ENCODE results near the gene RNF123.
"Not testable (repeated sequence)": the region's sequence is repeated elsewhere in the genome, so short reads cannot be mapped to it uniquely, and the experiment has no call there.

The RNF123 gene

DNA sequence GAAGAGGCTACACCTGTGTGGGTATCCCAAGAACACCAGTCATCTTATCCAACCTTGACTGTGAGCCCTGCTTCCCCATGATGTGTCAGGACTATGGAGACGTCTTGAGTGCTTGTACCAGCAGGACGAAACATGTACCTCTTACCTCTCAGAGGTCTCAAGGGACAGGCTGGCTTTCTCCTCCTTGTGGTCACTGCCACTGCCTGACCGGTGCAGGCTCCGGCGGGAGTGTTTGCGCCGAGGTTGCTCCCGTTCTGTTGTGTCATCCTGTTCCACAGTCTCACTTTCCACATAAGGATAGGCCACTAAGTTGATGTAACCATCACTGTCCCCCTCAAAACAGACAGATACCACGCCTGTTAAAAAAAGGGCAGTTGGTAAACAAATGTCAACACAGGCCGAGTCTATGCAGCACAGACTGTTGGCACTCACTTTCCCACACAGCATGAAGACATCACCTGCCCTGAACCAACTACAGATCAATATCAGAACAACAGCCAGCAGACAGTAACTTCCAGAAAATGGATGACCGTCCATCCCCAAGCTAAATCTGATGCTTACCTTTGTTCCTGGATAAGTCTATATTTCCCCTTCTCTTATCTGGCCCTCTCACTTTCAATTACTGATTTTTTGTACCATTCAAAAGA is 48.8 kb downstream of the RNF123 start:
- Histone ChIP-seq H3K36me3 (ENCODE audit: control insufficient read depth, insufficient read depth, low read length) (peaks cover 34% of the 10 kb centered on the region), H3K27ac (ENCODE audit: insufficient read depth, low read length, poor library complexity, severe bottlenecking) (no peak overlapping the region)
- DNase-seq = no peak

DNA sequence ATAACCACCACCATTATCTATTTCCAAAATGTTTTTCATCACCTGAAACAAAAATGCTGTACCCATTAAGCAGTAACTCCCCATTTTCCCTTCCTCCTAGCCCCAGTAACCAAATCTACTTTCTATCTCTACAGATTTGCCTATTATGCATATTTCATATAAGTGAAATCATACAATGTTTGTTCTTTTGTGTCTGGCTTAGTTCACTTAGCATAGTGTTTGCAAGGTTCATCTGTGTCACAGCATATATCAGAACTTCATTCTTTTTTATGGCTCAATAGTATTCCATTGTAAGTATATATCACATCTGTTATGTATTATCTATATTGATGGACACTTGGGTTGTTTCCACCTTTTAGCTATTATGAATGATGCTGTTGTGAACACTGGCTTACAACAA is 51.1 kb downstream of the RNF123 start:
- no peak for DNase-seq
- Histone ChIP-seq H3K4me3 (ENCODE audit: insufficient read depth, low read depth, low read length, poor library complexity, severe bottlenecking) (no peak overlapping the region), H3K4me1 (ENCODE audit: control insufficient read depth, insufficient read depth, low read length, poor library complexity, severe bottlenecking) (no peaks in the 10 kb centered on the region), H3K27me3 (replicated peaks; ENCODE audit: control insufficient read depth, insufficient read depth, low read length, poor library complexity, severe bottlenecking) (no peaks in the 10 kb centered on the region), H3K9me3 (ENCODE audit: control insufficient read depth, low read length) (no peaks in the 10 kb centered on the region), H3K36me3 (ENCODE audit: control insufficient read depth, insufficient read depth, low read length) (peaks cover 17% of the 10 kb centered on the region), H3K27ac (ENCODE audit: insufficient read depth, low read length, poor library complexity, severe bottlenecking) (no peak overlapping the region)

More for the DNA sequence above, 48.8 kb downstream of the RNF123 start:
- H3K27me3 ChIP-seq (replicated peaks; ENCODE audit: control insufficient read depth, insufficient read depth, low read length, poor library complexity, severe bottlenecking) = no peaks in the 10 kb centered on the region
- no peaks in the 10 kb centered on the region for H3K4me1 ChIP-seq (ENCODE audit: control insufficient read depth, insufficient read depth, low read length, poor library complexity, severe bottlenecking)
- H3K4me3 ChIP-seq (ENCODE audit: insufficient read depth, low read depth, low read length, poor library complexity, severe bottlenecking) = no peak overlapping the region
- H3K9me3 ChIP-seq (ENCODE audit: control insufficient read depth, low read length) = no peaks in the 10 kb centered on the region

DNA sequence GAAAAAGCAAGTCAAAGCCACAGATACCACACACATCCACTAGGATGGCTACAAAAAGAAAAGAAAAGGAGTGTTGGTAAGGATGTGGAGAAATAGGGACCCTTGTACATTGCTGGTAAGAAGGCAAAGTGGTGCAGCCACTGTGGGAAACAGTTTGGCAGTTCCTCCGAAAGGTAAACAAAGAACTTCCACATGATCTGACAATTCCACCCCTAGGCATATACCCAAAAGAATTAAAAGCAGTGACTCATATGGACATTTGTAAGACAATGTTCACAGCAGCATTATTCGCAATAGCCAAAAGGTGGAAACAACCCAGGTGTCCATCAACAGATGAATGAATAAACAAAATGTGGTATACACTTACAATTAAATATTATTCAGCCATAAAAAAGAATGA is 56.6 kb downstream of the RNF123 start:
- Histone ChIP-seq H3K4me1 (ENCODE audit: control insufficient read depth, insufficient read depth, low read length, poor library complexity, severe bottlenecking) (no peaks in the 10 kb centered on the region), H3K27ac (ENCODE audit: insufficient read depth, low read length, poor library complexity, severe bottlenecking) (no peak overlapping the region), H3K27me3 (replicated peaks; ENCODE audit: control insufficient read depth, insufficient read depth, low read length, poor library complexity, severe bottlenecking) (no peaks in the 10 kb centered on the region), H3K9me3 (ENCODE audit: control insufficient read depth, low read length) (no peaks in the 10 kb centered on the region), H3K36me3 (ENCODE audit: control insufficient read depth, insufficient read depth, low read length) (peaks cover 25% of the 10 kb centered on the region), H3K4me3 (ENCODE audit: insufficient read depth, low read depth, low read length, poor library complexity, severe bottlenecking) (no peak overlapping the region)
- no peak for DNase-seq

DNA sequence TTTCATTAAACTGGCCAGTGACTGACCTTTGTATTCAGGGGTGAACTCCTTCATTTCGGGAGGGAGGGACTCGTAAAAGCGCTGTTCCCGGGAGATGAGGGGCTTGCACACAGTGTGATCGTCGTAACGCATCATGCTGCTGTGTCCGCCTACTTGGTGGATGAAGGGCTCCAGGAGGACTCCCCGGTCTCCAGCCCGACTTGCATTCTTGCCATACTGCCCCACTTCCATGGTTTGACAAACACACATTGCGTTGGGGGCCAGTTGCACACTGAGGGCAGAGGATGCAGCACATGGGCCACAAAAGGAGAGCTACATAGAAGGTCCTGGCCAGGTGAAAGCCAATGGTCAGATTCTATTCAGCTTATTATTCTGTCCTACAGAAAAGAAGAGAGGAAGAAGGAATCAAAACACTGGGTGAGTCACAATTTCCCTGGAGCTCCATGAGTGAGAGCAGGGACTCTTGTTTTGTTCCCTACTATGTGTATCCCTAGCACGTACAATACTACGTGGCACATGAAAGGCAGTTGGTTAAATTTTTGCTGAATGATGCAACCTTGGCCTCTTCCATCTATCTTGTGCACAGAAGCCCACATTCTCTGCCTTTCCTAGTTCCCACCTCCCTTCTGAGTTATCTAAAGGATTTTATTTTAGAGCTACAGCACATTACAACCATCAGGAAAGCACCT is 58.6 kb downstream of the RNF123 start:
- DNase-seq = no peak
- Histone ChIP-seq H3K27ac (ENCODE audit: insufficient read depth, low read length, poor library complexity, severe bottlenecking) (no peak overlapping the region), H3K27me3 (replicated peaks; ENCODE audit: control insufficient read depth, insufficient read depth, low read length, poor library complexity, severe bottlenecking) (no peaks in the 10 kb centered on the region), H3K4me1 (ENCODE audit: control insufficient read depth, insufficient read depth, low read length, poor library complexity, severe bottlenecking) (no peaks in the 10 kb centered on the region), H3K9me3 (ENCODE audit: control insufficient read depth, low read length) (no peaks in the 10 kb centered on the region), H3K4me3 (ENCODE audit: insufficient read depth, low read depth, low read length, poor library complexity, severe bottlenecking) (no peak overlapping the region), H3K36me3 (ENCODE audit: control insufficient read depth, insufficient read depth, low read length) (peaks cover 25% of the 10 kb centered on the region)

DNA sequence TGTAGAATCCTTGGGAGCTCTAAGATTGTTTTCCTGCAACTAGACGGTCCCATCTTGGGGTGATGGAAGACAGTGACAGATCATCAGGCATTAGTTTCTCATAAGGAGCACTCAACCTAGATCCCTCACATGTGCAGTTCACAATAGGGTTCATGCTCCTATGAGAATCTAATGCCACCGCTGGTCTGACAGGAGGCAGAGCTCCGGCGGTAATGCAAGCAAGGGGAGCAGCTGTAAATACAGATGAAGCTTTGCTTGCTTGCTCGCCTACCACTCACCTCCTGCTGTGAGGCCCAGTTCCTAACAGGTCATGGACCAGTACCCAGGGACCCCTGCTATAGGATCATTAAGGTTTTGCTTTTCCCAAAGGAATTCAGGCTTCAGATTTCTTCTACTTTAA is 59.5 kb downstream of the RNF123 start:
- H3K27me3 ChIP-seq (replicated peaks; ENCODE audit: control insufficient read depth, insufficient read depth, low read length, poor library complexity, severe bottlenecking); H3K27ac ChIP-seq (ENCODE audit: insufficient read depth, low read length, poor library complexity, severe bottlenecking); H3K9me3 ChIP-seq (ENCODE audit: control insufficient read depth, low read length); DNase-seq; H3K4me3 ChIP-seq (ENCODE audit: insufficient read depth, low read depth, low read length, poor library complexity, severe bottlenecking); H3K4me1 ChIP-seq (ENCODE audit: control insufficient read depth, insufficient read depth, low read length, poor library complexity, severe bottlenecking): not testable (repeated sequence)
- H3K36me3 ChIP-seq (ENCODE audit: control insufficient read depth, insufficient read depth, low read length) = peaks cover 25% of the 10 kb centered on the region

DNA sequence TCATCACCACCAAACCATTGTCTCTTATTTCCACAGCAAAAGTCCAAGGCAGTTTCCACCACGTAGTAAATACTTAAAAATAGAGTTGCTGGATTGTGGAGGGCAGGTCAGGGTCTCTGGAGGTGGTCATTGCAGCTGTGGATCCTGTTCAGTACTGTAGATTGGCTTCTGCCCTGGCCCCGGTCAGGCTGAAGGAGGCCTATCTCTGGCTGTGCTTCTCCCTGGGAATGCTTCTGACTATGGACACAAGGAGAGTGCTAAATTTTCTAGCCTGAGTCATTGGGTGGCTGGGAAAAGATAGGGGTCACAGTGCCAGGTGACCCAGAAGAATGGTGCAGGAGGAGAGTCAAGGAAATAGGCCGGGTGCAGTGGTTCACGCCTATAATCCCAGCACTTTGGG is 60.7 kb downstream of the RNF123 start:
- Histone ChIP-seq H3K4me3 (ENCODE audit: insufficient read depth, low read depth, low read length, poor library complexity, severe bottlenecking) (no peak overlapping the region), H3K4me1 (ENCODE audit: control insufficient read depth, insufficient read depth, low read length, poor library complexity, severe bottlenecking) (no peaks in the 10 kb centered on the region), H3K9me3 (ENCODE audit: control insufficient read depth, low read length) (no peaks in the 10 kb centered on the region), H3K27ac (ENCODE audit: insufficient read depth, low read length, poor library complexity, severe bottlenecking) (no peak overlapping the region), H3K27me3 (replicated peaks; ENCODE audit: control insufficient read depth, insufficient read depth, low read length, poor library complexity, severe bottlenecking) (no peaks in the 10 kb centered on the region), H3K36me3 (ENCODE audit: control insufficient read depth, insufficient read depth, low read length) (peaks cover 25% of the 10 kb centered on the region)
- DNase-seq = no peak

DNA sequence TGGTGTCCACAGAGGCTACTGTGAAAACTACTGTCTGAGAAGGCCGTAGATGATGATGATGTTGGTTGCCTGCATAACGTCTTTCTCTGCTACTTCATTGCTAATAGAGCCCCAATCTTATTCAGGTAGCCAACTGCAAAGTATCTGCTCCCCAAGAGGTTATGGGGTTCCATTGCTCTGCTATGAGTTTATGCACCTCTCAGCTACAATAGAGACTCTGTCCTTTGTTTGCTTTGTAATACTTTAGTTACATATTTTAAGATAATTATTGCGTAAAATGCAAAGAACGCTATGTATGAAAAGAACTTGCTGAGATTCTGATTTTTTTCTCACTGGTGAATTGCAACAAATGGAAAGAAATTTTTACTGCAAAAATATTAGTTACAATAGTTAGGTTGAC is 62.1 kb downstream of the RNF123 start:
- Histone ChIP-seq H3K4me3 (ENCODE audit: insufficient read depth, low read depth, low read length, poor library complexity, severe bottlenecking) (no peak overlapping the region), H3K36me3 (ENCODE audit: control insufficient read depth, insufficient read depth, low read length) (peaks cover 21% of the 10 kb centered on the region), H3K4me1 (ENCODE audit: control insufficient read depth, insufficient read depth, low read length, poor library complexity, severe bottlenecking) (no peaks in the 10 kb centered on the region), H3K27ac (ENCODE audit: insufficient read depth, low read length, poor library complexity, severe bottlenecking) (no peak overlapping the region), H3K9me3 (ENCODE audit: control insufficient read depth, low read length) (no peaks in the 10 kb centered on the region), H3K27me3 (replicated peaks; ENCODE audit: control insufficient read depth, insufficient read depth, low read length, poor library complexity, severe bottlenecking) (no peaks in the 10 kb centered on the region)
- DNase-seq = no peak

DNA sequence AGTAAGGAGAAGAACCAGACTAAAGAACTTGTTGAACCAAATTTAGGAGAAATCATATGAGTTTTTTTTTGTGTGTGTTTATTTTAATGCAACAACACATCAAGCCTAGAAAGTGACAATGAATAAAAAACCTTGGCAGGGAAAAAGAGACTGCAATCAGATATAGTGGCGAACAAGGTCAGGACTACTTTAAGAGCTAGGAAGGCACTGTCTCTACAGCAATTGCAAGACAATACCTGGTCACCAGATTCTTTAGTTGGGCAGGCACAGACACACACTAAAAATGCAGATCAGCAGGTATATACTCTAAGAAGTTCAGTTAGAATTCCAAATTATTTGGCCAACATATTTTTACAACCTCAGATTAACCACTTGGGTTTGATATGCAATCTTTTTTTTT is 65.2 kb downstream of the RNF123 start:
- no peak for DNase-seq
- Histone ChIP-seq H3K9me3 (ENCODE audit: control insufficient read depth, low read length) (no peaks in the 10 kb centered on the region), H3K27me3 (replicated peaks; ENCODE audit: control insufficient read depth, insufficient read depth, low read length, poor library complexity, severe bottlenecking) (no peaks in the 10 kb centered on the region), H3K27ac (ENCODE audit: insufficient read depth, low read length, poor library complexity, severe bottlenecking) (no peak overlapping the region), H3K4me3 (ENCODE audit: insufficient read depth, low read depth, low read length, poor library complexity, severe bottlenecking) (no peak overlapping the region), H3K4me1 (ENCODE audit: control insufficient read depth, insufficient read depth, low read length, poor library complexity, severe bottlenecking) (no peaks in the 10 kb centered on the region), H3K36me3 (ENCODE audit: control insufficient read depth, insufficient read depth, low read length) (no peaks in the 10 kb centered on the region)

DNA sequence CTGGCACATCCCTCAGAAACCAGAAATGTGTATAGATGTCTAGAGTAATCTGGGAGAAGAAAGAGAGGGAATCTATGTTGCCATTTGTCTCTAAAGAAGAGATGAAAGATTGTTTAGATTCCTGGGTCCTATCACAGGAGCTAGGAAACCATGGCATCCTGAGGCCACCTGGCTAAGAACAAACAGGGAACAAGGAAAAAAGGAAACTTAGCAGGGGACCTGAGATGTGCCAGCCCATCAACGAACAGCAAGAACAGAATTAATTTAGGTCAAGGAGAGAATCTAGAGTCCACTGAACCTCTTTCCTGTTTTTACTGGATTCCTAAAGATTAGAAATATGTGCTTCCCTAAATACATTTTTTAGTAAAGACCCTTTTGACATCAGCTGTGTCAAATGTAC is 66.7 kb downstream of the RNF123 start:
- no peak for DNase-seq
- Histone ChIP-seq H3K4me3 (ENCODE audit: insufficient read depth, low read depth, low read length, poor library complexity, severe bottlenecking) (no peak overlapping the region), H3K36me3 (ENCODE audit: control insufficient read depth, insufficient read depth, low read length) (no peaks in the 10 kb centered on the region), H3K27ac (ENCODE audit: insufficient read depth, low read length, poor library complexity, severe bottlenecking) (no peak overlapping the region), H3K9me3 (ENCODE audit: control insufficient read depth, low read length) (no peaks in the 10 kb centered on the region), H3K4me1 (ENCODE audit: control insufficient read depth, insufficient read depth, low read length, poor library complexity, severe bottlenecking) (no peaks in the 10 kb centered on the region), H3K27me3 (replicated peaks; ENCODE audit: control insufficient read depth, insufficient read depth, low read length, poor library complexity, severe bottlenecking) (no peaks in the 10 kb centered on the region)

DNA sequence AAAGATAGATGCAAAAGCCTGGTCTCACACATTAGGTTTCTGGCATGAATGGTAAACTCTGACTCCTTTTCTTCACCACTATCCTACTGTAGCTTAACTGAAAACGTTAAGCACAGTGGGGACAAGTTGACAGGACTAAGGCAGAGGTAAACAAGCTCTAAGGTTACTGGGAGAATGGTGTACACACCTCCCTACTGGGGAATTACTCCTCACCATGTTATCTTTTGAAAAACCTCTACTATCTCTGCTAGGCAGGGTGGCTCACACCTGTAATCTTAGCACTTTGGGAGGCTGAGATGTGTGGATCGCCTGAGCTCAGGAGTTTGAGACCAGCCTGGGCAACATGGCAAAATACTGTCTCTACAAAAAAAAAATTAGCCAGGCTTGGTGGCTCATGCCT is 67.8 kb downstream of the RNF123 start:
- Histone ChIP-seq H3K9me3 (ENCODE audit: control insufficient read depth, low read length) (no peaks in the 10 kb centered on the region), H3K4me1 (ENCODE audit: control insufficient read depth, insufficient read depth, low read length, poor library complexity, severe bottlenecking) (no peaks in the 10 kb centered on the region), H3K36me3 (ENCODE audit: control insufficient read depth, insufficient read depth, low read length) (no peaks in the 10 kb centered on the region), H3K4me3 (ENCODE audit: insufficient read depth, low read depth, low read length, poor library complexity, severe bottlenecking) (no peak overlapping the region), H3K27ac (ENCODE audit: insufficient read depth, low read length, poor library complexity, severe bottlenecking) (no peak overlapping the region), H3K27me3 (replicated peaks; ENCODE audit: control insufficient read depth, insufficient read depth, low read length, poor library complexity, severe bottlenecking) (no peaks in the 10 kb centered on the region)
- no peak for DNase-seq
